ENCODE measurements around the gene CDC123.

GRCh38 chr10:12228851-12229250, 32.9 kb downstream of the CDC123 start:
- no peak for TF ChIP-seq HOXB13 (CRISPR knock-in tag; IDR thresholded peaks at IDR 0.05; ENCODE audit: low read depth)
- TF ChIP-seq CBX8 (IDR thresholded peaks at IDR 0.05), result no peak
- no peak for TF ChIP-seq RAD21 (conservative IDR thresholded peaks at IDR 0.05 in 1 of 2, IDR thresholded peaks at IDR 0.05 in 1 of 2)
- no peak for TF ChIP-seq CTCF (IDR thresholded peaks at IDR 0.05)
- no peak for TF ChIP-seq POLR2A (IDR thresholded peaks at IDR 0.05; ENCODE audit: low read length)
- TF ChIP-seq SMC3 (IDR thresholded peaks at IDR 0.05), result no peak
- no peak for TF ChIP-seq USF2 (IDR thresholded peaks at IDR 0.05)
- no peak for TF ChIP-seq PBX3 (IDR thresholded peaks at IDR 0.05)
- TF ChIP-seq MAX (IDR thresholded peaks at IDR 0.05), result no peak
- TF ChIP-seq EP300 (IDR thresholded peaks at IDR 0.05), result no peak
- no peak for TF ChIP-seq CHD2 (IDR thresholded peaks at IDR 0.05; ENCODE audit: low read length, partially characterized antibody)
- no peak for TF ChIP-seq TP53 (CRISPR knock-in tag; IDR thresholded peaks at IDR 0.05)
